Stimulated activated CD8-positive, alpha-beta memory T cell treated with anti-CD3 and anti-CD28 coated beads, Interleukin-7, amount 100 ng/mL, for 48 hours (primary cell): ENCODE results near the gene ELMO1.

ENCODE experiments used
- DNase-seq, 2 donors: peaks; one replicate each; pipeline ENCODE4 v3.0.0-alpha.2; 2020; ENCODE audit warnings: low read depth in 1 of 2; ENCODE audit errors: extremely low read depth in 1 of 2

The ELMO1 gene

DNA sequence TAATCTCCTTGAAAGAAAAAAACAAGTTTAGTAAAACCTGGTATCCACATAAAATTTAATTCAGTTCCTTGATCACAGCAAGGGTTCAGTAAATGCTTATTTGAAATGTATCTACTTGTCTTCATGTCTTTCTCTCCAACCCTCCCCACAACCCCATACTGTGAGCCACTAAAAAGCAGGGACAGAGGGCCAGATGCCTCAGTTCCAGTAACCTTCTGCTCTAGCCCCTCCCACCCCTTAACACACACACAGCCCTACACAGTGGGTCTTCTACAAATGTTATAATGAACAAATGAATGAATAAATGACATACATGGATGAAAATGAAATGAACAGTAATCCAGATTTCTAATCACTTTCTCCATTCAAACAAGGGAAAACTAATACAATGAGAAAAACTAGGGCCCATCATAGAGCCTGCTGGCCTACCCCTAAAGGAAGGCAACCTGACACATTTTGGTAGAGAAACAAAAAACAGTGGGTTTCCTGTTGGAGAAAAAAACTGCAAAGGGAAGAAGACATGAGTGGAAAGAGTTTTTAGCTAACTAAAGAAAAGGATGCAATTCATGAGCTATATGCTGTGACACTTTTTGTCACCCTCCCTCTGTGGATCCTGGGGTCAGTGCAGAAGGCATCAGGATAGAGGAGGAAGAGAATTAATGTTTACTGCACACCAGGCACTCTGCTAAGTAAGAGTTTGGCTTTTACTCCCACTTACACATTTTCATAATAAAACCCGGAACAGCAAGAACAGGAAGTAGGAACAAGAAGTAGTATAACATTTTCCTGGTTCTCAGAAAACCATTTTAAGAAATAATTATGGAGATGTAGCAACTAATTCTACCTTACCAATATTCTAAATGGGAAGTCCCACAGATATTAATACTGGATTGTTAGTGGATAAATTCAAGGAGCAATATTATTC, 38.1 kb downstream of the ELMO1 start:
- no peak for DNase-seq

DNA sequence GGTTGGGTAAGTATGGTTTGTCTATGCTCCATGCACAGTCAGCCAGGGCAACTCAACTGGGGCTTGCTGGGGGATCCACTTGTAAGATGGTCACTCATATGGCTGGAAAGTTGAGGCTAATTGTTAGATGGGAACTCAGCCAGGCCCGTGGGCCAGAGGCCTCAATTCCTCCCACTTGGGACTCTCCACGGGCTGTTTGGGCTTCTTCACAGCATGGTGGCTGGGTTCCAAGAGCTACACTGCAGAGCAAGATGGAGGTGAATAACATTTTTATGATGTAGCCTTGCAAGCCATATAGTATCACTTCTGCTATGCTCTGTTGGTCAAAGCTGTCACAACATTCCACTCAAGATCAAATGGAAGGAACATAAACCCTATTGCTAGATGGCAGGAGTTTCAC, 39.2 kb downstream of the ELMO1 start:
- DNase-seq: no peak

DNA sequence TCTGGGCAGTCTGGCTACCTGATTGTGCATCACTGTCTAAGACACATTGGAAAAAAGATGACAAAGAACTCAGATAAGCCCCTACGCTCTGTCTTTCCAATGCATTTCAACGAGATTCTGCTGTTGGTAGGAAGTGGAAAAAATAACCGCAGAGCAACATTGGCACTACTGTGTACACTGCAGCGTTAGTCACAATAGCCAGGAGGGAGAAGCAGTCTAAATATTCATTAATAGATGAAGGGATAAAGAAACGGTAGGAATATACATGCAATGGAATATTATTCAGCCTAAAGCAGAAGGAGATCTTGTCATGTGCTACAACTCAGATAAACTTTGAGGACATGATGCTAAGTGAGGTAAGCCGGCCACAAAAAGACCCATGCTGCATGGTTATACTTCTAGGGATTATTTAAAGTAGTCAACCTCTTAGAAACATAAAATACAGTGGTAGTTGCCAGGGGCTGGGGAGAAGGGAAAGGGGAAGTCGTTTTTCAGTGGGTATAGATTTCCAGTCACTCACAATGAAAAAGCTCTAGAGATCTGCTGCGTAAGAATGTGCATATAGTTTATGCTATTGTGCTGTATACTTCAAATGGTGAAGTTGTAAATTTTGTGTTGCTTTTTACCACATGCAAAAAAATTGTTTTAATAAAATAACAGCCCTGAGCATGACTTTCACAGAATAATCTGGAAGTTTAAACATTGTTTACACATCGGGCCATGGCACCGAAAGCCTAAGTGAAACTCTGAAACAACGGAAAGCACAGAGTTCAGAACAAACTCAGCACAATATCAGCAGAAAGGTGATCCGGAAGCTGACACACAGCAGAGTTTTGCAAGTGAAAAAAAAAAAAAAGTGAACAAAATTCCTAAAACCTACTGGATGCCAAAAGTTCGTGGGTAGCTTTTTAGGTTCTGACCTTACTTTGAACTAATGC, 40.1 kb downstream of the ELMO1 start:
- DNase-seq: no peak

- DNase-seq: no peak
Observed at GRCh38 chr7:37405603-37406122, 43.0 kb downstream of the ELMO1 start.

DNA sequence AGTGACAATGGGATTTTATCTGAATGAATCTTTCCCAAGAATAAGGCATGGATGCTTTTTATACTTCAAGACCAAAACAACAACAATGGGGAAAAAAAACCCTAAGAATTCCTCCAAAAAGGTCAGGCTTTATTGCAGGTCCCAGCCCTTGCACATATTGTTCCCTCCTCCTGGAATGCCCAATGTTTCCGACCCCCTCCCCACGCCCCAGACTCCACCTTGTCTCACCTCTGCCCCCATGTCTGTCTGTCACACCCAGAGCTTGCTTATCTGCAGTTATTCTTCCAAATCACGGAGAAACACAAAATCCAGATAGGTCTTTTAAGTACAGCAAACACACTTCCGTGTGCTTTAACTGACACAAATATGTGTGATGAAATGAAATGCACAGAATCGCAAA, 43.5 kb downstream of the ELMO1 start:
- no peak for DNase-seq

DNA sequence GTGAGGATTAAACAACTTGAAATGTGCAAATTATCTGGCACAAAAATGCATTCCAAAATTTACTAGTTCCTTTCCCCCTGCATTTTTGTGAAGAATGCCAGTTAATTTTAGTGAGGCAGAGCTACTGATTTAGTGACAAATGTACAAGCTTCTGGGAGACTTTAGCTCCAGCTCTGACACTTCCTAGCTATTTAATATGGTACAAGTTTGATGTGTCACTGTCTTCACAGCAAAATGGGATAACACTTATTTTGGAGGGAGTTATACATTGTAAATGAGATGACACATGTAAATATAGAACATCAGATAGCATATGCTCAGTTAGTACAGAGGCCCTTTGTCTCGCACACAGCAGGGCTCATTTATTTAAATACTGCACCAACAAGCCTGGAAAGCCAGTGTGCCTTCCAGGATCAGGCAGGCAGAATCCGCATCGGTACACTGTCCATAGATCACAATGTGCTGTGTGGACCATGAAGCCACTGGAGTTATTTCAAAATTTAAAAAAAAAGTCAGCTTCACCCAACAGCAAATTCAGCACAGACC, 48.7 kb downstream of the ELMO1 start:
- no peak for DNase-seq

DNA sequence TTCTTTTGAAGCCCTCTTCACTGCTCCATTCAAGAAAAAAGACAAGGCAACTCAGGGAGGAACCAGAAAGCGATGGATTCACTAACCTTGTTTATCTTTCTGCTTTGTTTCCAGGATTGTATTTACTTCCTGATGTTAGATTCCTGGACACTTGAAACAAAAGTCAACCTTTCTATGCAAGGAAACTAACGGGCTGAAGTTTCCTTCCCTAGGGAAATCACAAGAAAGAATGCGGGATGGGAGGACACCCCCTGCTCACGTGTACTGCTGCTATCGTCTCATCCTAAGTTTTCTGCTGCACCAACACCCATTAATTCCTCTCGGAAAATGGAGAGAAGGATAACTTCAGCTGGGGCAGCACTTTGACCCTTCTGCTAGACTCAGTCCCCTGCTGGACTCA, 50.3 kb downstream of the ELMO1 start:
- DNase-seq: no peak

GRCh38 chr7:37395618-37396259, 52.9 kb downstream of the ELMO1 start:
- no peak for DNase-seq

- no peak for DNase-seq
Observed at GRCh38 chr7:37394158-37394557, 54.5 kb downstream of the ELMO1 start.

DNA sequence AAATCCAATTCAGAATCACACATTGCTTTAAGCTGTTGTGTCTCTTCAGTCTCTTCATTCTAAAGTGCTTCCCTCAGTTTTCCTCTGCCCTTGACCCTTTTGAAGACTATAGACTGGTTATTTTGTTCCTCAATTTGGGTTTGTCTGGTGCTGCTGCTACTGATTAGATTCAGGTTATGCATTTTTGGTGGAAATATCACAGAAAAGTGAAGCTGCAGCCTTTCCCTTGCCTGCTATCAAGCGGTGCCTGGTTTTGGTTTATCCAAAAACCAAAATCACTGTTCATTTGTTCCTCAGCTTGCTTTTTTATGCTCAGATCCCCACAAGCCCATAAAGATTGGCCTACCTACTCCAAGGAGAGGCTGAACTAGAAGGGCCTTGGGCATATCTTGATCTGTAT, 55.2 kb downstream of the ELMO1 start:
- no peak for DNase-seq

DNA sequence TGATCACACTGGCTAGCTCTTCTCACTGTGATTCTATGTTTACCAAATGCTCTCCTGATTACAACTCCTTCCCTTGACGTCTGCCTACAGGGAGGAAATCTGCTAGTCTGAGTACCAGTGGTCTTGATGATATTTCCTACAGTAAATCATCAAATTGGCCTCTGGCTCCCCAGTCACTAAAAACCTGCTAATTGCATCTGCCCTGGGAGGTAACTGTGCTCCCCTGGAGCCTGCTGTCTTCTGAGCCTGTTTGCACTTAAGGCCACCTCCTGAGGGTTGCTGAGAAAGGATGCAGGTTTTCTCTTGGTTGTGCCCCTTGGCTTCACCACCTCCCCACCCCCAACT, 56.0 kb downstream of the ELMO1 start:
- no peak for DNase-seq

- DNase-seq: no peak
Observed at GRCh38 chr7:37391791-37392672, 56.6 kb downstream of the ELMO1 start.

DNA sequence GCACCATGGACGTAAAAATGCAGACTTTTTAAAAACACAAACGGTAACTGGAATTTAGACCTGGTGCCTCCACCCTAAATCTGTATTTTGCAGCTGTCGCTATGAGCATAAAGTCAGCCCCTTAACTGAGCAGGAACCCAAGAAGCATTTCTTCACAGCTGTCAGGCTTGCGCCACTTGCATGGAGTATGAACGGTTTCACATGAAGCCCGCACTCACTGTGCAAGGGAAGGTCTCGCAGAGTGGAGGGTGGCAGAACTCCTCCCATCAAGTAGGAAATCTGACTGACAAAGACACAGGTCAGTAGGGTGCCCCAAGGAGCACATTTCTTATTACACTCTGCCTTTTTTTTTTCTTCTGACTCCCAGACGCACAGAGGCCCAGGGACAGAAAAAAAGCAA, 58.5 kb downstream of the ELMO1 start:
- no peak for DNase-seq

DNA sequence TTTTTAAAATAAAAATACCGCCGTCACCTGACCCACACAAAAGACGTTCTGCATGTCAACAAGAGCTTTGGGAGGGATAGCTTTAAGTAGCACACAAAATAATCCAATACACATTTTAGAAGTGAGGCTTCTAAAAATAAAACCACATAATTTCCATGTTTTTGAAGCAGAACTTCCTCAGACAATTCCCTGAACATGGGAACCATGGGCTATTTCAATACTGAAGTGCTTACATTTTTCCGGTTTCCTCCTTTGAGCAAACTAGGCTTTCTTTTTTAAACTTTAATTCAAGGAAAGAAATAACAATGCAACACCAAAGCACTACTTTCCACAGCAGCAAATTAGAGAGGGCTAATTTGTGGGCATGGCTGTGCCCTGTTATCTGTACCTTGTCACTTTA, 59.9 kb downstream of the ELMO1 start:
- DNase-seq: no peak

- no peak for DNase-seq
Observed at GRCh38 chr7:37385787-37386186, 62.9 kb downstream of the ELMO1 start.

DNA sequence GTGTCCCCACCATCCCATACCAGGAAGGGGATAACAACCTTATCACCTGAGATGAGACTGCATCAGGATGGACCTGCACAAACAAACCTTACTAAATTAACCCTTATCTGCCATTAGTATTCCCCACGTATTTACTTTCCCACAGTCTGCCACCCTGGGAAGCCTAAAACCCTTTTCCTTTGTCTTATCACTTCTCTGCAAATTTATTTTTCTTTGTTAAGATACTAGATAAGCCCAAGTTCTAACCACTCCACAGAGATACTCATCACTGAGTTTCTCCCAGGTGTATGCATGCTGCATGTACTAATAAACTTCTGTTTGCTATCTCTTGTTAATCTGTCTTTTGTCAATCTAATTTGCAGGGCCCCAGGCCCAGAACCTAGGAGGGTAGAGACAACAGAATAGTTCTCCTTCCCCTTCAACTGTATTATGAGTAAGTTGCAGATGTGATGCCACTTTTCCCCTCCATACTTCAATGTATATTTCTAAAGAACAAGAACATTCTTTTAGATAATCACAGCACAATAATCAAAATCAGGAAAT, 66.0 kb downstream of the ELMO1 start:
- DNase-seq: no peak

DNA sequence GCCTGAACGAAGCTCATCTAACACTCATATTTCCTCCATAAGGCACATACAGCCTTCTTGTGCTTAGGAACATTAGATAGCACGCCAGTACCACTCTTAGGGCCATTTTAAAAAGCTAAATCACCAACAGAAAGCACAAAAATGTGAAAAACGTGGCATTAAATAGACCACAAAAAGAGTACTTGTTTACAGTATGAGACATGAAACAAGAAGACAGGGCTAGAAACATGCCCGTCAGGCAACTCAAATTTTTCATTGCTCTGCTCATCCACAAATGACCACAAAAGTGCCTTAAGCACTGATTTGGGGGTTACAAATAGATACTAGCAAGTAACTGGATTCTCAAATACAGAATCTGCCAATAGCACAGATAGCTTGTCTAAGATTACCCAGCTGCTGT, 67.8 kb downstream of the ELMO1 start:
- no peak for DNase-seq

DNA sequence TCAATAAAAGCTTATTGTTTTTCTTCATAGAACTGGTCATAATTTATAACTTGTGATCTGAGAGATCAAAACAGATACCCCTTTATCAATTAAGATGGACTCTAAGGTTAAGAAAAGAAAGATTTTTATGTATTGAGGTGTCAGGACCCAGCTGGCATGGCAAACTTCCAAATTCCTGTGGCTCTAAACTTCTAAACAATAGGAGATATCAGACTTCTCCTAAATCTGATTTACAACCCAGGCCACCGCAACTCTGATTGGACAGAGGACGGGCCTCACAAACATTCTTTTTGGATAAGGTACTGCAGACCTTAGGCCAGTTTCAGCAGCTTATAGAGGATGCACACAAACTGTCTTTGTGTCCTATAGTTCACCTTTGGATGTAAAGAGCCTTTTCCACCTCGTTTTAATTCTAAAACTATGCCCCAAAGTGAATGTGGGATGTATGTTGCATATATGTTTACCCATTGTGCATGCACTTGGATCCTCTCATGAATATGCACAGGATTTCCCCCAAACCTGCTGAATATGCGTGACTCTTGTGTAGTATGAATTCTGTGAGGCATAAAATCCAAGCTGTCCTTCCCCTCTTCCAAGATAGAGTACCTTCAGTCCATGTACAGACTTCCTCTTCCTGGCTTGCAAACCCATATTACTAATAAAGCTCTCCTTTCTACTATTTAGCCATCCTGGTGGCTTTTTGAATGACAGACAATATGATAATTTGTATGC, 69.0 kb downstream of the ELMO1 start:
- DNase-seq: no peak

DNA sequence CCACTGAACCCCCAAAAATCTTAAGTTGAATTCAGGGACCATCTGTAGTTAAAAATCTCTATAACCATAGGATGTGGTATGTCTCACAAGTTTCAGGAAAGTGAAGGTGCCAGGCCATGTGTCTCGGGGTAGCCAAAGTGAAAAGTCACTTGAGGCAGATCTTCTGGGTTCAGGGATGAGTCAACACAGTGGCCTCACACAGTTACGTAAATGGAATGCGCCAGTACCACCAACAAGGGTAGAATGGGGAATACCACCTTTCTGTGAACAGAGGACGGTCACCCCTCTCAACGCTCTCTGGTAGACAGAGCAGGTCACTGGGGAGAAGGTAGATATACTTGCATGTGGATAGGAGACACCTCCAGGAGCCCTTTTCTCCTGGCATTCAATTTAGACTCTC, 71.4 kb downstream of the ELMO1 start:
- no peak for DNase-seq
